ENCODE data around the gene HM13. TPM values are rescaled to one million over a fixed set of nuclear protein-coding genes. Genes with fewer than 3 reads are reported as not detected.
"Not testable (repeated sequence)": the region's sequence is repeated elsewhere in the genome, so short reads cannot be mapped to it uniquely, and the experiment has no call there.

HM13 gene, protein sequence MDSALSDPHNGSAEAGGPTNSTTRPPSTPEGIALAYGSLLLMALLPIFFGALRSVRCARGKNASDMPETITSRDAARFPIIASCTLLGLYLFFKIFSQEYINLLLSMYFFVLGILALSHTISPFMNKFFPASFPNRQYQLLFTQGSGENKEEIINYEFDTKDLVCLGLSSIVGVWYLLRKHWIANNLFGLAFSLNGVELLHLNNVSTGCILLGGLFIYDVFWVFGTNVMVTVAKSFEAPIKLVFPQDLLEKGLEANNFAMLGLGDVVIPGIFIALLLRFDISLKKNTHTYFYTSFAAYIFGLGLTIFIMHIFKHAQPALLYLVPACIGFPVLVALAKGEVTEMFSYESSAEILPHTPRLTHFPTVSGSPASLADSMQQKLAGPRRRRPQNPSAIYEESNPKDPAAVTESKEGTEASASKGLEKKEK
- 100 to 1,000 TPM; 185 to 282 TPM for total RNA-seq
- 100 to 1,000 TPM in 5 of 6 donors, 10 to 100 TPM in 1; 98.9 to 136 (median 108) TPM for polyA plus RNA-seq (ENCODE audit: insufficient read length in 6 of 6)
- long read RNA-seq, donor 1, transcript HM13-202 (12 exons, 1,606 nt) = major isoform, 27 of 89 reads
- long read RNA-seq, donor 1, transcript HM13-224 (3 exons, 3,932 nt) = minor isoform, 12 of 89 reads
- long read RNA-seq, donor 1, partial matches to known transcripts = 43 of 89 reads
- long read RNA-seq, donor 1, other reads (novel, unspliced or antisense) = 0 of 89 reads
- long read RNA-seq, donor 2, transcript HM13-202 (12 exons, 1,606 nt) = major isoform, 26 of 99 reads
- long read RNA-seq, donor 2, partial matches to known transcripts = 67 of 99 reads
- long read RNA-seq, donor 2, other reads (novel, unspliced or antisense) = 0 of 99 reads
- long read RNA-seq, donor 3, transcript HM13-202 (12 exons, 1,606 nt) = major isoform, 20 of 38 reads
- long read RNA-seq, donor 3, partial matches to known transcripts = 13 of 38 reads
- long read RNA-seq, donor 3, other reads (novel, unspliced or antisense) = 0 of 38 reads
- long read RNA-seq, donor 4, transcript HM13-202 (12 exons, 1,606 nt) = major isoform, 120 of 154 reads
- long read RNA-seq, donor 4, partial matches to known transcripts = 6 of 154 reads
- long read RNA-seq, donor 4, other reads (novel, unspliced or antisense) = 24 of 154 reads
- long read RNA-seq, donor 5, transcript HM13-224 (3 exons, 3,932 nt) = minor isoform, 8 of 58 reads
- long read RNA-seq, donor 5, transcript HM13-202 (12 exons, 1,606 nt) = major isoform, 14 of 58 reads
- long read RNA-seq, donor 5, partial matches to known transcripts = 32 of 58 reads
- long read RNA-seq, donor 5, other reads (novel, unspliced or antisense) = 0 of 58 reads
- long read RNA-seq, donor 6, transcript HM13-202 (12 exons, 1,606 nt) = major isoform, 18 of 51 reads
- long read RNA-seq, donor 6, partial matches to known transcripts = 27 of 51 reads
- long read RNA-seq, donor 6, other reads (novel, unspliced or antisense) = 0 of 51 reads
- long read RNA-seq, donor 7, transcript HM13-202 (12 exons, 1,606 nt) = major isoform, 12 of 36 reads
- long read RNA-seq, donor 7, partial matches to known transcripts = 21 of 36 reads
- long read RNA-seq, donor 7, other reads (novel, unspliced or antisense) = 0 of 36 reads
- long read RNA-seq, donor 8, transcript HM13-224 (3 exons, 3,932 nt) = minor isoform, 6 of 82 reads
- long read RNA-seq, donor 8, transcript HM13-202 (12 exons, 1,606 nt) = major isoform, 33 of 82 reads
- long read RNA-seq, donor 8, partial matches to known transcripts = 32 of 82 reads
- long read RNA-seq, donor 8, other reads (novel, unspliced or antisense) = 6 of 82 reads
- long read RNA-seq, donor 9 = 0 reads
- long read RNA-seq, donor 10, transcript HM13-202 (12 exons, 1,606 nt) = major isoform, 250 of 314 reads
- long read RNA-seq, donor 10, transcript HM13-204 (13 exons, 3,810 nt) = minor isoform, 7 of 314 reads
- long read RNA-seq, donor 10, transcript HM13-201 (13 exons, 1,809 nt) = minor isoform, 7 of 314 reads
- long read RNA-seq, donor 10, partial matches to known transcripts = 6 of 314 reads
- long read RNA-seq, donor 10, other reads (novel, unspliced or antisense) = 40 of 314 reads
- long read RNA-seq, donor 11 = 0 reads
- long read RNA-seq, donor 12, transcript HM13-202 (12 exons, 1,606 nt) = major isoform, 30 of 69 reads
- long read RNA-seq, donor 12, partial matches to known transcripts = 34 of 69 reads
- long read RNA-seq, donor 12, other reads (novel, unspliced or antisense) = 0 of 69 reads

DNA sequence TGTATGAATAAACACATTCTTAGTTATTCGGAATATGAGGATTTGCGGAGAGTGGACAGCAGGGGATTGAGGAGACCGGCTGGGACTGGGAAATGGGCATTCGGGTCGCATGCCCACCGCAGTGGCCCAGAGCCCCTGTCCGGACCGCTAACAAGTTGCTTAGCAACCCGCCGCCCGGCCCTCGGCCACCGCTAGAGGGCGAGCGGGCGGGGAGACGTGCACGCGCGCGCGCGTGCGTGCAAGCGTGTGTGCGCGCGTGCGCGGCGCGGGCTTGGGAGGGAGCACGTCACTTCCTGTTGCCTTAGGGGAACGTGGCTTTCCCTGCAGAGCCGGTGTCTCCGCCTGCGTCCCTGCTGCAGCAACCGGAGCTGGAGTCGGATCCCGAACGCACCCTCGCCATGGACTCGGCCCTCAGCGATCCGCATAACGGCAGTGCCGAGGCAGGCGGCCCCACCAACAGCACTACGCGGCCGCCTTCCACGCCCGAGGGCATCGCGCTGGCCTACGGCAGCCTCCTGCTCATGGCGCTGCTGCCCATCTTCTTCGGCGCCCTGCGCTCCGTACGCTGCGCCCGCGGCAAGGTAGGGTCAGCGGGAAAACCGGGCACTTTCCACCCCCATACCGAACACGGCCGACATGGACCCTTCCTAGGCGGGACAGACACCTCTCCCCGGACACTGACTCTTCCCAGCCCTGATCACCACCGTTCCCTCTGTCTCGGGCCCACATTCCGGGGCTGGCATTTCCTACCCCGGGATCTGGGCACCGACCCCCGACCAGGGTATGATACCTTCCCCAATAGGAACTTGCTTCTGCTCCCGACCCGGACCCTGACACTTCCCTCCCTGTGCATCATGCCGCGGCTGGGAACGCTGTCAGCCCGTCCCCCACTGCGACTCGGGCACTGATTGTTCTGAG lies at the start of gene HM13:
HM13 (plus strand) TSS at position 289 of the 918 bp plus-strand sequence; CDS start at position 399, 110 bp downstream.
- DNase-seq (peak; percentile 93 to 99 (median 97)), ATAC-seq (peak; percentile 97)
- intact Hi-C loops (cut with DNase I) = no loop called here
- Histone ChIP-seq H3K36me3 (peaks cover 0 to 12% of the 10 kb centered on the region in 2 donors), H3K9me3 (no peaks in the 10 kb centered on the region), H3K4me1 (peaks cover 23 to 48% of the 10 kb centered on the region in 2 donors), H3K4me3 (peak within 1 kb of the TSS; percentile 87 to 100), H3K27me3 (no peaks in the 10 kb centered on the region), H3K27ac (peak within 1 kb of the TSS; percentile 70 to 88)
- TF ChIP-seq, protein P1, sequence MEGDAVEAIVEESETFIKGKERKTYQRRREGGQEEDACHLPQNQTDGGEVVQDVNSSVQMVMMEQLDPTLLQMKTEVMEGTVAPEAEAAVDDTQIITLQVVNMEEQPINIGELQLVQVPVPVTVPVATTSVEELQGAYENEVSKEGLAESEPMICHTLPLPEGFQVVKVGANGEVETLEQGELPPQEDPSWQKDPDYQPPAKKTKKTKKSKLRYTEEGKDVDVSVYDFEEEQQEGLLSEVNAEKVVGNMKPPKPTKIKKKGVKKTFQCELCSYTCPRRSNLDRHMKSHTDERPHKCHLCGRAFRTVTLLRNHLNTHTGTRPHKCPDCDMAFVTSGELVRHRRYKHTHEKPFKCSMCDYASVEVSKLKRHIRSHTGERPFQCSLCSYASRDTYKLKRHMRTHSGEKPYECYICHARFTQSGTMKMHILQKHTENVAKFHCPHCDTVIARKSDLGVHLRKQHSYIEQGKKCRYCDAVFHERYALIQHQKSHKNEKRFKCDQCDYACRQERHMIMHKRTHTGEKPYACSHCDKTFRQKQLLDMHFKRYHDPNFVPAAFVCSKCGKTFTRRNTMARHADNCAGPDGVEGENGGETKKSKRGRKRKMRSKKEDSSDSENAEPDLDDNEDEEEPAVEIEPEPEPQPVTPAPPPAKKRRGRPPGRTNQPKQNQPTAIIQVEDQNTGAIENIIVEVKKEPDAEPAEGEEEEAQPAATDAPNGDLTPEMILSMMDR (IDR thresholded peaks at IDR 0.05) = peak; percentile 96 to 97

DNA sequence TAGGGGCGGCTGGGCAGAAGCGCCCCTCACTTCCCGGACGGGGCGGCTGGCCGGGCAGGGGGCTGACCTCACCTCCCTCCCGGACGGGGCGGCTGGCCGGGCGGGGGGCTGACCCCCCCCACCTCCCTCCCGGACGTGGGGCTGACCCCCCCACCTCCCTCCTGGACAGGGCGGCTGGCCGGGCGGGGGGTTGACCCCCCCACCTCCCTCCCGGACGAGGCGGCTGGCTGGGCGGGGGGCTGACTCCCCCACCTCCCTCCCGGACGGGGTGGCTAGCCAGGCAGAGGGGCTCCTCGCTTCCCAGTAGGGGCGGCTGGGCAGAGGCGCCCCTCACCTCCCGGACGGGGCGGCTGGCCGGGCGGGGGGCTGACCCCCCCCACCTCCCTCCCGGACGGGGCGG lies 43.3 kb upstream of the HM13 start:
- H3K9me3 ChIP-seq; H3K27ac ChIP-seq; intact Hi-C loops (cut with DNase I); H3K4me3 ChIP-seq; DNase-seq; H3K36me3 ChIP-seq; ATAC-seq: not testable (repeated sequence)
- Histone ChIP-seq H3K27me3 (peaks cover 11 to 29% of the 10 kb centered on the region in 2 donors), H3K4me1 (peaks cover 0 to 14% of the 10 kb centered on the region in 2 donors)

DNA sequence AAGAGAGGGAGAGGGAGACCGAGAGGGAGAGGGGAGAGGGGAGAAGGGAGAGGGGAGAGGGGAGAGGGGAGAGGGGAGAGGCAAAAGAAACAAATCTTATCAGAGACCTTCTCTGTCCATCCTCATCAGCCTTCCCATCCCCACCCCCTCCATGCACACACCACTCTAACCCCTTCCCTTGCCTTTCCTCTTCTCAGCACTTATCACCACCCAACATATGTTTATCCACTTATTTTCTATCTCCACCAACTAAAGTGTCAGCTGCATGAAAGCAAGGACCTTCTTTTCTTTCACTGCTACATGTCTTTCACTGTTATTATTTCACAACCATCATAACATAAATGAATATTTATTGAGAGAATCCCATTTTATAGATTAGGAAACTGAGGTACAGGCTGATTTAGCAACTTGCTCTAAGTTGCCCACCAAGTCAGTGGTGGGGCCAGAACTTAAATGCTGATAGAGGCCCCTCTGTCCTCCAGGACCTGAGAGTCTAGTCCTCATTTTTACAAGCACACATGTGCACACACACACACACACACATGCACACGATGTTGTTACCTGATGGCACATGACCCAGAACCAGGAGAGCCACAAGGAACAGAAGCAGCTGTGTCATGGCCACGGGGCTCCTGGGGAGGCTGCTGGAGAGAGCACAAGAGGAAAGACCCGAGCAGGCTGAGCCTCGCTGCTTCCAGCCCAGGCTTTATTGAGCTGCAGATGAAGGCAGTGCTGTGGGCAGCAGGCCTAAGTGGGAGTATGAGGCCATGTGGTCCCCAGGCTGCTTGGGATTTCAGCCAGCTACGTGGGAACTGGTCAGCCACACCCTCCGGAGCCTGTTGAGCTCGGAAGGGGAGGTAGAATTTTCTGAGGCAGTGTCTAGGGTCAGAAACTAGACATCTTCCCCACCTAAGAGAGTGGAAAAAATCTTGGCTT lies 41.6 kb upstream of the HM13 start:
- ATAC-seq = no peak

More for the DNA sequence above, 41.6 kb upstream of the HM13 start:
- Histone ChIP-seq H3K4me3 (no peak overlapping the region), H3K9me3 (no peaks in the 10 kb centered on the region), H3K4me1 (peaks cover 0 to 14% of the 10 kb centered on the region in 2 donors), H3K27ac (no peak overlapping the region), H3K27me3 (peaks cover 15 to 42% of the 10 kb centered on the region in 2 donors), H3K36me3 (no peaks in the 10 kb centered on the region)
- TF ChIP-seq, protein P1 (IDR thresholded peaks at IDR 0.05) = no peak
- DNase-seq = no peak
- intact Hi-C loops (cut with DNase I) = no loop called here

Data from left lung (tissue), 14 donors.